Activated CD4-positive, alpha-beta T cell treated with anti-CD3 and anti-CD28 coated beads for 48 hours (primary cell): ENCODE results near the gene IRAG1.

Experiments
- DNase-seq: peaks from one replicate; pipeline ENCODE4 v3.0.0-alpha.2; 2020

IRAG1 gene

DNA sequence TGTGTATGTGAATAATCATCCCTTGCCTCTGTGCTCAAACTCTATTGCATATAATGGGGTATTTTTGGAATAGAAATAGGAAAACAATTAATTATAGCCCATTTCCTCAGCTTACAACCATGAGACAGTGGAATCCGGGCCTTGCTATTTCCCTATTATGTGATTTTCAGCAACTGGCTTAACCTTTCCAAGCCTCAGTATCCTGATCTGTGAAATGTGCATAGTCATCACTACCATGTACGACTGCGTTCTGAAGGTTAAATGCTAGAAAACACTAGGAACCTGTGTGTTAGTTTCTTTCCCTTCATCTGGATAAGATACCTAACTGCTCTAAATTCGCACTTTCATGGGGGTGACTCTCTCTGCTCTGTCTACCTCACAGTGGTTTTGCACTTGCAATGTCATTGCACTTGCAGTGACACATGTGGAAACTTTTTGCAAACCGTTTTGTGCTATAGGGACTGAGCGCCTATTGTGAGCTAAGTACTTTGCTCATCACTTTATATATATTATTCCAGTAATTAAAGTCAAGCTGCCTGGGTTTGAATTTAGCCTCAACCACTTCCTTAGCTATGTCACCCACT, 48.3 kb downstream of the IRAG1 start:
- no peak for DNase-seq
